H1 (cell line): ENCODE measurements around the gene GARIN3. TPM values are rescaled to one million over a fixed set of nuclear protein-coding genes. Genes with fewer than 3 reads are reported as not detected.

Experiments
- CTCF ChIA-PET: fragments of 300-600 bp; sonication (Branson Sonifier 250); formaldehyde crosslinking; loops from one replicate; lab custom pipeline; 2021; ENCODE audit not compliant: partially characterized antibody; lab: Charles Lee
- POLR2A ChIA-PET: fragments of 300-600 bp; sonication (Branson Sonifier 250); formaldehyde crosslinking; loops from one replicate; lab custom pipeline; 2021; ENCODE audit warnings: inconsistent platforms; ENCODE audit not compliant: partially characterized antibody; lab: Charles Lee
- DNase-seq, 2 experiments: peaks; one replicate each; pipeline versions ENCODE4 v3.0.0 to v3.0.0-alpha.2; 2010 to 2022; ENCODE audit warnings: low spot score in 2 of 2, low read depth in 1 of 2, mixed read lengths in 1 of 2
- FAIRE-seq: peaks from 2 replicates; lab custom pipeline; 2011; peaks lifted over from hg19 to GRCh38; lab: Jason Lieb, UNC
- H2AFZ ChIP-seq: 2 replicates; pipeline ENCODE4 v1.8.1; 2012; ENCODE audit warnings: low read length, inconsistent platforms
- H2AK5ac ChIP-seq: 2 replicates; pipeline ENCODE4 v1.6.1; 2013; ENCODE audit warnings: low read depth, low read length
- H2BK120ac ChIP-seq: replicated peaks from 2 replicates; pipeline ENCODE3; 2013; ENCODE audit warnings: low read depth, low read length, inconsistent platforms
- H2BK12ac ChIP-seq: 2 replicates; pipeline ENCODE4 v1.6.1; 2013; ENCODE audit warnings: low read depth, low read length
- H2BK15ac ChIP-seq: 2 replicates; pipeline ENCODE4 v1.6.1; 2013; ENCODE audit warnings: low read length
- H2BK20ac ChIP-seq: 2 replicates; pipeline ENCODE4 v1.6.1; 2013; ENCODE audit warnings: low read length
- H2BK5ac ChIP-seq: 2 replicates; pipeline ENCODE4 v1.6.1; 2013; ENCODE audit warnings: low read depth, low read length
- H3K14ac ChIP-seq: 2 replicates; pipeline ENCODE4 v1.6.1; 2013; ENCODE audit warnings: inconsistent platforms; ENCODE audit not compliant: insufficient read length
- H3K18ac ChIP-seq: 2 replicates; pipeline ENCODE4 v1.6.1; 2013; ENCODE audit warnings: low read length; ENCODE audit errors: extremely low read depth
- H3K23ac ChIP-seq: 2 replicates; pipeline ENCODE4 v1.6.1; 2013; ENCODE audit warnings: inconsistent platforms; ENCODE audit not compliant: insufficient read length
- H3K23me2 ChIP-seq: 2 replicates; pipeline ENCODE4 v1.6.1; 2013; ENCODE audit warnings: low read depth, low read length
- H3K27ac ChIP-seq: 2 replicates; pipeline ENCODE4 v1.6.1; 2011; ENCODE audit warnings: low read depth, low read length, inconsistent platforms
- H3K27me3 ChIP-seq, 4 experiments: replicated peaks in 1 of 4; 1 replicate in 1 of 4; 2 replicates in 3 of 4; pipeline versions ENCODE4 v1.6.1 to v1.8.1; 2011 to 2013; ENCODE audit warnings: low read length in 3 of 4, mild to moderate bottlenecking in 3 of 4, inconsistent platforms in 2 of 4, mixed read lengths in 2 of 4, moderate library complexity in 1 of 4; ENCODE audit not compliant: control insufficient read depth in 3 of 4, insufficient read depth in 3 of 4; ENCODE audit errors: extremely low read depth in 1 of 4
- H3K36me3 ChIP-seq, 4 experiments: 2 replicates each; pipeline versions ENCODE4 v1.6.1 to v1.8.1; 2011 to 2013; ENCODE audit warnings: mild to moderate bottlenecking in 4 of 4, low read length in 3 of 4, moderate library complexity in 2 of 4, control low read depth in 1 of 4, inconsistent platforms in 1 of 4; ENCODE audit not compliant: insufficient read depth in 4 of 4, control insufficient read depth in 2 of 4
- H3K4ac ChIP-seq: replicated peaks from 2 replicates; pipeline ENCODE3; 2013; ENCODE audit warnings: low read length, low read depth, mixed read lengths, inconsistent platforms; ENCODE audit not compliant: insufficient read length
- H3K4me1 ChIP-seq, 4 experiments: replicated peaks in 1 of 4; 1 replicate in 1 of 4; 2 replicates in 3 of 4; pipeline versions ENCODE4 v1.6.1 to v1.8.1; 2011 to 2013; ENCODE audit warnings: low read length in 3 of 4, inconsistent platforms in 2 of 4, mixed read lengths in 1 of 4; ENCODE audit not compliant: insufficient read depth in 4 of 4, control insufficient read depth in 3 of 4
- H3K4me2 ChIP-seq, 2 experiments: 2 replicates each; pipeline versions ENCODE4 v1.6.1 to v1.8.1; 2011 to 2013; ENCODE audit warnings: low read depth in 2 of 2, low read length in 2 of 2, control low read depth in 1 of 2, inconsistent platforms in 1 of 2, mild to moderate bottlenecking in 1 of 2; ENCODE audit not compliant: insufficient read depth in 1 of 2
- H3K4me3 ChIP-seq, 4 experiments: fragments of 200-600, 300-600 bp in 1 of 4; sonication (generic), shearing (Covaris generic), sonication (Bioruptor Twin) in 1 of 4; 2 replicates each; pipeline versions ENCODE4 v1.5.1 to v1.8.1; 2011 to 2016; ENCODE audit warnings: low read length in 4 of 4, low read depth in 3 of 4, control low read depth in 2 of 4, inconsistent platforms in 2 of 4, mild to moderate bottlenecking in 2 of 4, mixed read lengths in 1 of 4, moderate library complexity in 1 of 4; ENCODE audit not compliant: insufficient read depth in 2 of 4; ENCODE audit errors: extremely low read depth in 1 of 4
- H3K56ac ChIP-seq: replicated peaks from 2 replicates; pipeline ENCODE3; 2013; ENCODE audit warnings: low read depth, mild to moderate bottlenecking, mixed read lengths, low read length, inconsistent platforms; ENCODE audit not compliant: insufficient read length
- H3K79me1 ChIP-seq: 2 replicates; pipeline ENCODE4 v1.6.1; 2013; ENCODE audit warnings: low read depth, low read length, control low read depth
- H3K79me2 ChIP-seq, 2 experiments: 2 replicates each; pipeline versions ENCODE4 v1.6.1 to v1.8.1; 2012 to 2013; ENCODE audit warnings: low read length in 2 of 2, mild to moderate bottlenecking in 2 of 2, inconsistent platforms in 1 of 2; ENCODE audit not compliant: insufficient read depth in 2 of 2, control insufficient read depth in 1 of 2
- H3K9ac ChIP-seq, 4 experiments: replicated peaks in 1 of 4; 1 replicate in 1 of 4; 2 replicates in 3 of 4; pipeline versions ENCODE4 v1.6.1 to v1.8.1; 2011 to 2013; ENCODE audit warnings: low read depth in 3 of 4, low read length in 3 of 4, control low read depth in 2 of 4, mild to moderate bottlenecking in 2 of 4, moderate library complexity in 2 of 4, inconsistent platforms in 1 of 4; ENCODE audit errors: extremely low read depth in 1 of 4
- H3K9me3 ChIP-seq, 2 experiments: 2 replicates each; pipeline versions ENCODE4 v1.6.1 to v1.8.1; 2012 to 2013; ENCODE audit warnings: mild to moderate bottlenecking in 2 of 2, moderate library complexity in 2 of 2, control low read depth in 1 of 2, inconsistent platforms in 1 of 2, low read depth in 1 of 2, low read length in 1 of 2, mixed read lengths in 1 of 2; ENCODE audit not compliant: insufficient read depth in 2 of 2
- H4K20me1 ChIP-seq, 2 experiments: replicated peaks in 1 of 2; 2 replicates each; pipeline versions ENCODE3 to v1.8.1; 2011 to 2013; ENCODE audit warnings: inconsistent platforms in 2 of 2, low read length in 2 of 2, mild to moderate bottlenecking in 1 of 2; ENCODE audit not compliant: insufficient read depth in 2 of 2, control insufficient read depth in 1 of 2
- H4K5ac ChIP-seq: 2 replicates; pipeline ENCODE4 v1.6.1; 2013; ENCODE audit warnings: low read length, low read depth, mixed read lengths, inconsistent platforms; ENCODE audit not compliant: insufficient read length
- H4K8ac ChIP-seq: 2 replicates; pipeline ENCODE4 v1.8.0; 2013; ENCODE audit warnings: mild to moderate bottlenecking, moderate library complexity, low read length, inconsistent platforms; ENCODE audit not compliant: insufficient read depth; ENCODE audit errors: extremely low read depth
- H4K91ac ChIP-seq: replicated peaks from 2 replicates; pipeline ENCODE3; 2013; ENCODE audit warnings: low read length, mixed read lengths, inconsistent platforms; ENCODE audit not compliant: insufficient read length
- E2F6 ChIP-seq: IDR thresholded peaks from 2 replicates; pipeline ENCODE4 v1.6.1; 2012; ENCODE audit warnings: inconsistent platforms
- EP300 ChIP-seq, 2 experiments: IDR thresholded peaks; 1 replicate in 1 of 2; 2 replicates in 1 of 2; pipeline ENCODE4 v1.6.1; 2011 to 2012; ENCODE audit warnings: low read depth in 2 of 2, low read length in 2 of 2, mild to moderate bottlenecking in 2 of 2, borderline replicate concordance in 1 of 2, inconsistent platforms in 1 of 2, moderate library complexity in 1 of 2
- HDAC2 ChIP-seq, 2 experiments: fragments of 300-600 bp in 1 of 2; sonication (generic) in 1 of 2; IDR thresholded peaks; 2 replicates each; pipeline ENCODE4 v1.6.1; 2011 to 2012; ENCODE audit warnings: low read depth in 2 of 2, low read length in 2 of 2, mild to moderate bottlenecking in 2 of 2, moderate library complexity in 2 of 2, borderline replicate concordance in 1 of 2, inconsistent platforms in 1 of 2
- RNF2 ChIP-seq: fragments of 200-900, 300-1000 bp; sonication (generic); IDR thresholded peaks from 2 replicates; pipeline ENCODE4 v1.7.1; 2016; ENCODE audit warnings: borderline replicate concordance, low read depth, mild to moderate bottlenecking, antibody characterized with exemption, low read length; ENCODE audit not compliant: poor library complexity, severe bottlenecking; ENCODE audit errors: missing control alignments
- RXRA ChIP-seq: IDR thresholded peaks from 2 replicates; pipeline ENCODE4 v1.6.1; 2011; ENCODE audit warnings: low read depth, mild to moderate bottlenecking, low read length, moderate library complexity; ENCODE audit not compliant: insufficient read depth
- SIRT6 ChIP-seq: IDR thresholded peaks from one replicate; pipeline ENCODE4 v1.7.1; 2012; ENCODE audit warnings: low read length, inconsistent platforms
- SP2 ChIP-seq: IDR thresholded peaks from 2 replicates; pipeline ENCODE4 v1.6.1; 2012; ENCODE audit warnings: mild to moderate bottlenecking, low read length, inconsistent platforms
- SP4 ChIP-seq: IDR thresholded peaks from 2 replicates; pipeline ENCODE4 v1.6.1; 2012; ENCODE audit warnings: low read length, inconsistent platforms
- TAF7 ChIP-seq: optimal IDR thresholded peaks from 2 replicates; pipeline ENCODE3; 2011; ENCODE audit warnings: low read depth, mild to moderate bottlenecking, inconsistent platforms, low read length, moderate library complexity, borderline replicate concordance
- TBP ChIP-seq: IDR thresholded peaks from 2 replicates; pipeline ENCODE4 v1.6.1; 2011; ENCODE audit warnings: low read depth, low read length, improper control_type of control experiment
- WGBS, 2 experiments: shearing (Covaris generic) in 1 of 2; methylation state at CpG; one replicate each; pipeline versions ENCODE4 v1.1.6 to v1.1.7; 2013 to 2015; ENCODE audit warnings: low lambda C conversion rate in 2 of 2, mixed read lengths in 2 of 2, inconsistent platforms in 1 of 2, low coverage in 1 of 2, missing lambda C conversion rate in 1 of 2; ENCODE audit not compliant: insufficient replicate concordance in 2 of 2, insufficient coverage in 1 of 2, insufficient read length in 1 of 2; ENCODE audit errors: extremely low coverage in 1 of 2, missing lambda C conversion rate in 1 of 2; 5-methylcytosine and 5-hydroxymethylcytosine counted together
- polyA plus RNA-seq, 7 experiments: library from polyadenylated mRNA; depleted of rRNA in 3 of 7; stranded (reverse) in 5 of 7; unstranded in 2 of 7; fragments of >200 nt in 5 of 7; fragments of 200-250 nt in 2 of 7; gene quantifications; 1 replicate in 5 of 7; 2 replicates in 1 of 7; 4 replicates in 1 of 7; pipeline versions ENCODE4 v1.2.1 to v1.2.3, GENCODE V29; 2011 to 2013; ENCODE audit warnings: missing spikeins in 2 of 7, mixed read lengths in 2 of 7
- total RNA-seq: library from RNA; stranded (reverse); fragmentation: NEBNext Ultra II Directional; extraction: Animal tissue kit (Norgen Biotek cat#: 25700); gene quantifications from 2 replicates; pipeline ENCODE4 v1.2.1, GENCODE V29; 2021

The GARIN3 gene
- total and polyA plus RNA-seq, 2 of the 8 experiments (the other 6 are each of a cell fraction or from before 2014, with no cell fraction given): not detected

- Histone ChIP-seq H2BK5ac (no peak overlapping the region), H3K79me1 (no peaks in the 10 kb centered on the region), H3K23me2 (no peaks in the 10 kb centered on the region), H3K36me3 (peaks cover 0 to 1% (median under 1%) of the 10 kb centered on the region in 4 experiments; a peak in 2 of 8 replicates), H4K20me1 (no peaks in the 10 kb centered on the region), H3K4me2 (no peak overlapping the region), H2AFZ (no peak overlapping the region), H3K56ac (no peak overlapping the region), H2BK120ac (no peak overlapping the region), H2BK15ac (no peak overlapping the region), H3K27me3 (no peaks in the 10 kb centered on the region), H4K8ac (no peak overlapping the region), H3K79me2 (no peaks in the 10 kb centered on the region), H3K4me3 (no peak overlapping the region), H3K18ac (no peak overlapping the region), H4K91ac (no peak overlapping the region), H3K4ac (no peak overlapping the region), H3K14ac (no peak overlapping the region), H3K23ac (no peak overlapping the region), H2AK5ac (no peak overlapping the region), H2BK12ac (no peak overlapping the region), H3K27ac (no peak overlapping the region), H3K4me1 (no peaks in the 10 kb centered on the region), H4K5ac (no peak overlapping the region), H2BK20ac (no peak overlapping the region), H3K9ac (no peak overlapping the region), H3K9me3 (no peaks in the 10 kb centered on the region)
- DNase-seq: no peak
- ChIA-PET CTCF (interaction anchor here (0.6 to 2.7 kb wide), 40 partner anchors 9 to 1862 kb away, joined by 3 to 15 read pairs (median 3); partner anchors contain the start of gene MED7), POLR2A (interaction anchor here (3.9 kb wide), 1 partner anchor 10 kb away, joined by 9 read pairs; the partner anchor contains the start of gene MED7)
- no peak for FAIRE-seq
- WGBS, 2 experiments: 74% methylated on average over 1 of the region's 1 CpG; no CpG with 5 or more reads in 1 of the 2 experiments
- TF ChIP-seq E2F6 (no peak), HDAC2 (IDR thresholded peaks at IDR 0.05; ENCODE audit: borderline replicate concordance in 1 of 2, low read depth in 2 of 2, low read length in 2 of 2) (no peak), SIRT6 (no peak), TAF7 (no peak), RNF2 (no peak), EP300 (IDR thresholded peaks at IDR 0.05; ENCODE audit: borderline replicate concordance in 1 of 2, low read depth in 2 of 2, low read length in 2 of 2) (no peak), TBP (no peak), RXRA (no peak), SP2 (no peak), SP4 (no peak)
Measured at GRCh38 chr5:157132281-157132612, 33.8 kb downstream of the GARIN3 start.
